ENCODE data around the gene ADCY3.

- TF ChIP-seq CTCF (IDR thresholded peaks at IDR 0.05; ENCODE audit: low read length) (no peak), EZH2 (IDR thresholded peaks at IDR 0.05; ENCODE audit: borderline replicate concordance, low read length) (no peak)
Observed at GRCh38 chr2:24809316-24810007, 110.6 kb downstream of the ADCY3 start.

Data from OCI-LY1 (cell line).